HepG2 (cell line): ENCODE data around the gene SYNE1. TPM values are rescaled to one million over a fixed set of nuclear protein-coding genes. Genes with fewer than 3 reads are reported as not detected.

Source experiments
- LCORL ChIP-seq, 2 experiments: fragments of 450-650 bp in 1 of 2; sonication (generic) in 1 of 2; formaldehyde crosslinking in 1 of 2; IDR thresholded peaks; 2 replicates each; pipeline versions ENCODE4 v1.5.0 to v1.6.1; 2017 to 2020; ENCODE audit warnings: antibody characterized with exemption in 1 of 2, missing genetic modification reagents in 1 of 2
- MTERF4 ChIP-seq: sonication (generic); formaldehyde crosslinking; IDR thresholded peaks from 2 replicates; pipeline ENCODE4 v1.8.0; 2023; ENCODE audit warnings: mild to moderate bottlenecking, missing genetic modification reagents
- PHF20 ChIP-seq: sonication (generic); formaldehyde crosslinking; IDR thresholded peaks from 2 replicates; pipeline ENCODE4 v1.5.0; 2020; ENCODE audit warnings: mild to moderate bottlenecking, missing genetic modification reagents
- POLR2A ChIP-seq, 2 experiments: IDR thresholded peaks; 2 replicates each; pipeline ENCODE4 v1.6.1; 2011; ENCODE audit warnings: low read depth in 2 of 2, low read length in 2 of 2, mild to moderate bottlenecking in 1 of 2, moderate library complexity in 1 of 2; ENCODE audit not compliant: insufficient read depth in 1 of 2
- STAT6 ChIP-seq: sonication (generic); formaldehyde crosslinking; IDR thresholded peaks from 2 replicates; pipeline ENCODE4 v1.4.0; 2020; ENCODE audit warnings: missing genetic modification reagents, mild to moderate bottlenecking, borderline replicate concordance
- TMF1 ChIP-seq: sonication (generic); formaldehyde crosslinking; IDR thresholded peaks from 2 replicates; pipeline ENCODE4 v1.8.1; 2022; ENCODE audit warnings: low read depth, missing genetic modification reagents
- TP53 ChIP-seq: sonication (generic); formaldehyde crosslinking; conservative IDR thresholded peaks from 2 replicates; pipeline ENCODE4 v1.4.0; 2020; ENCODE audit warnings: missing genetic modification reagents
- ZBTB40 ChIP-seq, 2 experiments: fragments of 450-650 bp in 1 of 2; sonication (generic) in 1 of 2; formaldehyde crosslinking in 1 of 2; IDR thresholded peaks; 2 replicates each; pipeline versions ENCODE4 v1.6.1 to v1.8.0; 2016 to 2022; ENCODE audit warnings: antibody characterized with exemption in 1 of 2, mild to moderate bottlenecking in 1 of 2, missing genetic modification reagents in 1 of 2
- ZNF225 ChIP-seq: sonication (generic); formaldehyde crosslinking; IDR thresholded peaks from 2 replicates; pipeline ENCODE4 v1.4.0; 2020; ENCODE audit warnings: mild to moderate bottlenecking, missing genetic modification reagents
- ZNF383 ChIP-seq: sonication (generic); formaldehyde crosslinking; IDR thresholded peaks from 2 replicates; pipeline ENCODE4 v1.4.0; 2020; ENCODE audit warnings: missing genetic modification reagents, mild to moderate bottlenecking, borderline replicate concordance
- ZNF512 ChIP-seq: sonication (generic); formaldehyde crosslinking; IDR thresholded peaks from 2 replicates; pipeline ENCODE4 v1.4.0; 2020; ENCODE audit warnings: mild to moderate bottlenecking, missing genetic modification reagents
- ZNF558 ChIP-seq: sonication (generic); formaldehyde crosslinking; IDR thresholded peaks from 2 replicates; pipeline ENCODE4 v1.9.0; 2022; ENCODE audit warnings: mild to moderate bottlenecking, missing genetic modification reagents, borderline replicate concordance
- ZNF589 ChIP-seq: sonication (generic); formaldehyde crosslinking; conservative IDR thresholded peaks from 2 replicates; pipeline ENCODE4 v1.8.0; 2022; ENCODE audit warnings: mild to moderate bottlenecking, moderate library complexity, missing genetic modification reagents
- ZNF703 ChIP-seq: sonication (generic); formaldehyde crosslinking; IDR thresholded peaks from 2 replicates; pipeline ENCODE4 v1.5.1; 2020; ENCODE audit warnings: missing genetic modification reagents, mild to moderate bottlenecking, moderate library complexity, borderline replicate concordance
- polyA plus RNA-seq, 8 experiments: library from polyadenylated mRNA; depleted of rRNA in 3 of 8; stranded (reverse) in 7 of 8; unstranded in 1 of 8; fragments of >200 nt; fragmentation: Illumina TruSeq in 4 of 8; extraction: Trizol in 4 of 8; gene quantifications; 2 replicates each; pipeline versions ENCODE4 v1.2.1 to v1.2.3, GENCODE V29; 2011 to 2016; ENCODE audit warnings: low read depth in 4 of 8, missing spikeins in 1 of 8, mixed read lengths in 1 of 8; ENCODE audit not compliant: insufficient read depth in 1 of 8
- total RNA-seq, 5 experiments: library from RNA; depleted of rRNA; stranded (reverse); fragments of >200 nt; fragmentation: Illumina TruSeq; extraction: Trizol; gene quantifications; 2 replicates each; pipeline ENCODE4 v1.2.3, GENCODE V29; 2016; ENCODE audit warnings: low read depth in 1 of 5

Gene SYNE1
- total and polyA plus RNA-seq, 2 of the 13 experiments (the other 11 are each of a cell fraction or from before 2014, with no cell fraction given), result 5.5 to 15.9 TPM

- no peak for TF ChIP-seq ZBTB40 (IDR thresholded peaks at IDR 0.05)
- no peak for TF ChIP-seq ZBTB40 (CRISPR knock-in tag; IDR thresholded peaks at IDR 0.05)
- no peak for TF ChIP-seq ZNF512
- no peak for TF ChIP-seq STAT6
- no peak for TF ChIP-seq PHF20 (CRISPR knock-in tag)
- TF ChIP-seq ZNF589 (CRISPR knock-in tag), result no peak
- TF ChIP-seq POLR2A (IDR thresholded peaks at IDR 0.05; ENCODE audit: insufficient read depth in 1 of 2, low read depth in 2 of 2, low read length in 2 of 2), result no peak
- TF ChIP-seq ZNF225 (CRISPR knock-in tag), result no peak
- no peak for TF ChIP-seq MTERF4 (CRISPR knock-in tag)
- no peak for TF ChIP-seq ZNF558
- TF ChIP-seq TP53 (CRISPR knock-in tag), result no peak
- TF ChIP-seq ZNF383, result no peak
- no peak for TF ChIP-seq LCORL (IDR thresholded peaks at IDR 0.05)
- no peak for TF ChIP-seq LCORL (CRISPR knock-in tag; IDR thresholded peaks at IDR 0.05)
- no peak for TF ChIP-seq ZNF703 (CRISPR knock-in tag)
- TF ChIP-seq TMF1 (CRISPR knock-in tag), result no peak
Observed at GRCh38 chr6:152241013-152241766, 396.0 kb downstream of the SYNE1 start (continued).
